ENCODE data around the gene SIGLEC1.

GRCh38 chr20:3671986-3672546 lies 40.3 kb downstream of the SIGLEC1 start:
- TF ChIP-seq POLR2A (IDR thresholded peaks at IDR 0.05; ENCODE audit: low read length), result no peak
- TF ChIP-seq GATA1 (IDR thresholded peaks at IDR 0.05; ENCODE audit: low read depth, low read length), result no peak
